Naive thymus-derived CD4-positive, alpha-beta T cell (primary cell): ENCODE measurements around the gene DLG2. TPM values are rescaled to one million over a fixed set of nuclear protein-coding genes. Genes with fewer than 3 reads are reported as not detected.

Experiments used
- ATAC-seq: fragments of 150-1000 bp; cut with Tn5 transposase; 2 replicates; pipeline ENCODE4 v1.10.0; 2021; ENCODE audit warnings: mild to moderate bottlenecking, moderate library complexity
- CTCF ChIA-PET: fragments of 350-600 bp; sonication (Branson Sonifier 250); formaldehyde crosslinking; loops from one replicate; lab custom pipeline; 2021; ENCODE audit warnings: antibody characterized with exemption; lab: Charles Lee
- POLR2A ChIA-PET: fragments of 350-600 bp; sonication (Branson Sonifier 250); formaldehyde crosslinking; loops from one replicate; lab custom pipeline; 2021; ENCODE audit warnings: antibody characterized with exemption, inconsistent platforms; lab: Charles Lee
- DNase-seq, 9 donors: peaks; one replicate each; pipeline versions ENCODE4 v3.0.0 to v3.0.0-alpha.2; 2020 to 2022; ENCODE audit warnings: mixed read lengths in 1 of 9
- H3K27ac ChIP-seq: one replicate; pipeline ENCODE4 v1.7.0; 2013; ENCODE audit warnings: mild to moderate bottlenecking, low read depth, low read length, moderate library complexity
- H3K27me3 ChIP-seq, 2 donors: one replicate each; pipeline ENCODE4 v1.7.0; 2013; ENCODE audit warnings: low read length in 2 of 2, mild to moderate bottlenecking in 2 of 2, moderate library complexity in 2 of 2; ENCODE audit not compliant: control insufficient read depth in 2 of 2, insufficient read depth in 2 of 2
- H3K36me3 ChIP-seq, 3 experiments: 1 replicate in 2 of 3; 2 replicates in 1 of 3; pipeline ENCODE4 v1.7.0; 2013; ENCODE audit warnings: low read length in 3 of 3, mild to moderate bottlenecking in 3 of 3, moderate library complexity in 1 of 3; ENCODE audit not compliant: insufficient read depth in 3 of 3, control insufficient read depth in 2 of 3
- H3K4me1 ChIP-seq, 2 donors: one replicate each; pipeline ENCODE4 v1.7.0; 2013; ENCODE audit warnings: low read length in 2 of 2, mild to moderate bottlenecking in 2 of 2, moderate library complexity in 1 of 2; ENCODE audit not compliant: control insufficient read depth in 2 of 2, insufficient read depth in 2 of 2
- H3K4me3 ChIP-seq: 2 replicates; pipeline ENCODE4 v1.7.0; 2013; ENCODE audit warnings: mild to moderate bottlenecking, low read length
- H3K9me3 ChIP-seq, 3 experiments: 1 replicate in 2 of 3; 2 replicates in 1 of 3; pipeline ENCODE4 v1.7.0; 2013; ENCODE audit warnings: low read length in 3 of 3; ENCODE audit not compliant: control insufficient read depth in 2 of 3
- H3K27ac Mint-ChIP-seq, 9 donors: one replicate each; pipeline ENCODE4 v1.8.0; 2020 to 2022; ENCODE audit warnings: mixed read lengths in 9 of 9, mild to moderate bottlenecking in 8 of 9, moderate library complexity in 5 of 9, inconsistent platforms in 2 of 9
- H3K27me3 Mint-ChIP-seq, 5 donors: one replicate each; pipeline ENCODE4 v1.8.0; 2021 to 2022; ENCODE audit warnings: mixed read lengths in 5 of 5, mild to moderate bottlenecking in 1 of 5
- H3K36me3 Mint-ChIP-seq, 5 donors: one replicate each; pipeline ENCODE4 v1.8.0; 2020 to 2022; ENCODE audit warnings: mixed read lengths in 5 of 5, mild to moderate bottlenecking in 3 of 5, inconsistent platforms in 1 of 5
- H3K4me1 Mint-ChIP-seq, 7 donors: one replicate each; pipeline ENCODE4 v1.8.0; 2020 to 2022; ENCODE audit warnings: mixed read lengths in 7 of 7, mild to moderate bottlenecking in 3 of 7, inconsistent platforms in 1 of 7
- H3K4me3 Mint-ChIP-seq, 10 donors: one replicate each; pipeline ENCODE4 v1.8.0; 2020 to 2022; ENCODE audit warnings: mild to moderate bottlenecking in 10 of 10, mixed read lengths in 10 of 10, moderate library complexity in 6 of 10, inconsistent platforms in 2 of 10
- H3K9me3 Mint-ChIP-seq, 11 donors: one replicate each; pipeline ENCODE4 v1.8.0; 2020 to 2022; ENCODE audit warnings: mixed read lengths in 11 of 11, mild to moderate bottlenecking in 4 of 11, inconsistent platforms in 1 of 11, moderate library complexity in 1 of 11
- intact Hi-C, 2 donors: fragments of 100-400 bp; cut with micrococcal nuclease; formaldehyde crosslinking; loops; one replicate each; pipeline ENCODE4 v1.15.1; 2023
- polyA plus RNA-seq, 2 donors: library from polyadenylated mRNA; unstranded; fragments of 300-500 nt; fragmentation: Illumina TruSeq; gene quantifications; one replicate each; pipeline ENCODE4 v1.2.3, GENCODE V29; 2021
- total RNA-seq, 6 experiments: library from RNA in 5 of 6; stranded (reverse) in 5 of 6; gene quantifications; 1 replicate in 5 of 6; 2 replicates in 1 of 6; pipeline ENCODE4 v1.2.3 and lab custom pipeline; 2021 to 2026

The DLG2 gene
- total and polyA plus RNA-seq, 7 experiments from 2014 or later, result 0.64 to 6.1 (median 3.7) TPM

- Histone ChIP-seq H3K9me3 (peaks cover 0 to 5% (median 0%) of the 10 kb centered on the region in 3 experiments), H3K27ac (no peak overlapping the region), H3K36me3 (no peaks in the 10 kb centered on the region), H3K4me3 (no peak overlapping the region), H3K27me3 (no peaks in the 10 kb centered on the region), H3K4me1 (no peaks in the 10 kb centered on the region)
- intact Hi-C loops, result no loop called here
- DNase-seq, result no peak
- Mint-ChIP-seq H3K4me3 (no peak overlapping the region), H3K36me3 (no peaks in the 10 kb centered on the region), H3K27ac (no peak overlapping the region), H3K4me1 (no peaks in the 10 kb centered on the region), H3K27me3 (no peaks in the 10 kb centered on the region), H3K9me3 (peaks cover 2 to 31% (median 7%) of the 10 kb centered on the region in 11 donors)
- ChIA-PET CTCF (no interaction called here), POLR2A (no interaction called here)
- no peak for ATAC-seq
Observed at GRCh38 chr11:85052636-85053035, 574.5 kb downstream of the DLG2 start.

GRCh38 chr11:85048801-85049200, 578.3 kb downstream of the DLG2 start:
- Mint-ChIP-seq H3K4me1 (no peaks in the 10 kb centered on the region), H3K4me3 (no peak overlapping the region), H3K27ac (no peak overlapping the region), H3K27me3 (no peaks in the 10 kb centered on the region), H3K36me3 (no peaks in the 10 kb centered on the region), H3K9me3 (peaks cover 3 to 29% (median 9%) of the 10 kb centered on the region in 11 donors)
- ChIA-PET CTCF (no interaction called here), POLR2A (no interaction called here)
- intact Hi-C loops, result no loop called here
- H3K36me3 ChIP-seq, result no peaks in the 10 kb centered on the region
- H3K4me3 ChIP-seq, result no peak overlapping the region
- ATAC-seq, result no peak
- no peak overlapping the region for H3K27ac ChIP-seq
- no peaks in the 10 kb centered on the region for H3K27me3 ChIP-seq
- DNase-seq, result no peak
- H3K9me3 ChIP-seq, result peaks cover 0 to 5% (median 0%) of the 10 kb centered on the region in 3 experiments
- no peaks in the 10 kb centered on the region for H3K4me1 ChIP-seq

- H3K27ac Mint-ChIP-seq, result no peak overlapping the region
- no peak for DNase-seq
- intact Hi-C loops, result no loop called here
- Histone ChIP-seq H3K4me3 (no peak overlapping the region), H3K27ac (no peak overlapping the region), H3K4me1 (no peaks in the 10 kb centered on the region), H3K36me3 (no peaks in the 10 kb centered on the region), H3K9me3 (peaks cover 0 to 5% (median 0%) of the 10 kb centered on the region in 3 experiments), H3K27me3 (no peaks in the 10 kb centered on the region)
- peaks cover 0 to 28% (median 9%) of the 10 kb centered on the region in 11 donors for H3K9me3 Mint-ChIP-seq
- ATAC-seq, result no peak
- POLR2A ChIA-PET, result no interaction called here
- no peaks in the 10 kb centered on the region for H3K27me3 Mint-ChIP-seq
- CTCF ChIA-PET, result no interaction called here
- H3K4me3 Mint-ChIP-seq, result no peak overlapping the region
- no peaks in the 10 kb centered on the region for H3K36me3 Mint-ChIP-seq
- no peaks in the 10 kb centered on the region for H3K4me1 Mint-ChIP-seq
Observed at GRCh38 chr11:85045716-85046115, 581.4 kb downstream of the DLG2 start.

- intact Hi-C loops, result no loop called here
- Mint-ChIP-seq H3K4me1 (no peaks in the 10 kb centered on the region), H3K36me3 (peaks cover 0 to 3% (median 0%) of the 10 kb centered on the region in 5 donors), H3K27me3 (no peaks in the 10 kb centered on the region), H3K9me3 (peaks cover 0 to 26% (median 8%) of the 10 kb centered on the region in 11 donors), H3K4me3 (no peak overlapping the region), H3K27ac (no peak overlapping the region)
- H3K9me3 ChIP-seq, result peaks cover 0 to 5% (median 0%) of the 10 kb centered on the region in 3 experiments
- CTCF ChIA-PET, result no interaction called here
- POLR2A ChIA-PET, result no interaction called here
- no peaks in the 10 kb centered on the region for H3K27me3 ChIP-seq
- no peaks in the 10 kb centered on the region for H3K36me3 ChIP-seq
- DNase-seq, result no peak
- no peak overlapping the region for H3K4me3 ChIP-seq
- no peak overlapping the region for H3K27ac ChIP-seq
- no peaks in the 10 kb centered on the region for H3K4me1 ChIP-seq
- no peak for ATAC-seq
Observed at GRCh38 chr11:85044911-85045310, 582.2 kb downstream of the DLG2 start.

- H3K36me3 ChIP-seq, result no peaks in the 10 kb centered on the region
- H3K36me3 Mint-ChIP-seq, result peaks cover 0 to 3% (median 0%) of the 10 kb centered on the region in 5 donors
- no peaks in the 10 kb centered on the region for H3K4me1 ChIP-seq
- H3K4me3 Mint-ChIP-seq, result no peak overlapping the region
- no peaks in the 10 kb centered on the region for H3K4me1 Mint-ChIP-seq
- H3K27me3 Mint-ChIP-seq, result no peaks in the 10 kb centered on the region
- intact Hi-C loops, result no loop called here
- no peak overlapping the region for H3K27ac Mint-ChIP-seq
- H3K27ac ChIP-seq, result no peak overlapping the region
- no peak for DNase-seq
- ATAC-seq, result no peak
- CTCF ChIA-PET, result no interaction called here
- no peak overlapping the region for H3K4me3 ChIP-seq
- H3K9me3 Mint-ChIP-seq, result peaks cover 4 to 36% (median 8%) of the 10 kb centered on the region in 11 donors
- POLR2A ChIA-PET, result no interaction called here
- no peaks in the 10 kb centered on the region for H3K27me3 ChIP-seq
- peaks cover 0 to 5% (median 0%) of the 10 kb centered on the region in 3 experiments for H3K9me3 ChIP-seq
Observed at GRCh38 chr11:85042361-85042760, 584.8 kb downstream of the DLG2 start.

GRCh38 chr11:85040166-85040565, 587.0 kb downstream of the DLG2 start:
- Histone ChIP-seq H3K4me1 (no peaks in the 10 kb centered on the region), H3K36me3 (no peaks in the 10 kb centered on the region), H3K9me3 (peaks cover 0 to 5% (median 0%) of the 10 kb centered on the region in 3 experiments), H3K4me3 (no peak overlapping the region), H3K27me3 (no peaks in the 10 kb centered on the region), H3K27ac (no peak overlapping the region)
- H3K36me3 Mint-ChIP-seq, result peaks cover 0 to 3% (median 0%) of the 10 kb centered on the region in 5 donors
- DNase-seq (no peak), ATAC-seq (no peak)
- POLR2A ChIA-PET, result no interaction called here
- CTCF ChIA-PET, result no interaction called here
- peaks cover 4 to 24% (median 13%) of the 10 kb centered on the region in 11 donors for H3K9me3 Mint-ChIP-seq
- no peak overlapping the region for H3K4me3 Mint-ChIP-seq
- intact Hi-C loops, result no loop called here
- H3K27me3 Mint-ChIP-seq, result no peaks in the 10 kb centered on the region
- no peaks in the 10 kb centered on the region for H3K4me1 Mint-ChIP-seq
- no peak overlapping the region for H3K27ac Mint-ChIP-seq

- no peak overlapping the region for H3K27ac ChIP-seq
- H3K36me3 Mint-ChIP-seq, result peaks cover 0 to 4% (median 0%) of the 10 kb centered on the region in 5 donors
- H3K9me3 ChIP-seq, result peaks cover 0 to 3% (median 0%) of the 10 kb centered on the region in 3 experiments
- no peaks in the 10 kb centered on the region for H3K4me1 Mint-ChIP-seq
- H3K4me1 ChIP-seq, result no peaks in the 10 kb centered on the region
- no peak overlapping the region for H3K4me3 ChIP-seq
- ChIA-PET POLR2A (no interaction called here), CTCF (no interaction called here)
- no peak overlapping the region for H3K27ac Mint-ChIP-seq
- H3K27me3 ChIP-seq, result no peaks in the 10 kb centered on the region
- ATAC-seq (no peak), DNase-seq (no peak)
- no peak overlapping the region for H3K4me3 Mint-ChIP-seq
- intact Hi-C loops, result no loop called here
- H3K36me3 ChIP-seq, result no peaks in the 10 kb centered on the region
- peaks cover 3 to 38% (median 7%) of the 10 kb centered on the region in 11 donors for H3K9me3 Mint-ChIP-seq
- H3K27me3 Mint-ChIP-seq, result no peaks in the 10 kb centered on the region
Observed at GRCh38 chr11:85029964-85030363, 597.2 kb downstream of the DLG2 start.
